ENCODE data around the gene ZNF236. TPM values are rescaled to one million over a fixed set of nuclear protein-coding genes. Genes with fewer than 3 reads are reported as not detected.
A peak's percentile ranks its signal among the peaks of the same experiment; 100 is the strongest.

ZNF236 gene
- total and polyA plus RNA-seq, 5 donors from 2014 or later = 5.5 to 26.1 (median 8.1) TPM

DNA sequence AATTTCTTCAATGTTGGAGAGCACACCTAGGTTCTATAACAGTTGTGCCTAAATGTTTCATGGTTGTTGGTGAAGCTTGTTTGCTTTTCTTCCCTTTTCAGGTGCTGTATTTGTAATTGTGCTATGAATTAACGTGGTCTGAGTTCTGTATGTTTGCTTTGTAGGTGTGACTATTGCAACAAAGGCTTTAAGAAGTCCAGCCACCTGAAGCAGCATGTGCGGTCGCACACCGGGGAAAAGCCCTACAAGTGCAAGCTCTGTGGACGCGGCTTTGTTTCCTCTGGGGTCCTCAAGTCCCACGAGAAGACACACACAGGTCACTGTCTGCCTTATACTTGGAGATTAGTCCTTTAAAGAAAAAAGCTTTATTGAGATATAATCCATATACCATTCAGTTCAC is 91.2 kb downstream of the ZNF236 start:
- DNase-seq (no peak), ATAC-seq (ENCODE audit: low read depth in 2 of 2) (no peak)
- Mint-ChIP-seq H3K4me3 (no peak overlapping the region), H3K4me1 (no peaks in the 10 kb centered on the region), H3K36me3 (peaks cover 55% of the 10 kb centered on the region), H3K9me3 (no peaks in the 10 kb centered on the region), H3K27ac (no peak overlapping the region), H3K27me3 (no peaks in the 10 kb centered on the region)
- Histone ChIP-seq H3K36me3 (ENCODE audit: control insufficient read depth, insufficient read depth, low read length) (peaks cover 94% of the 10 kb centered on the region), H3K9me3 (ENCODE audit: control insufficient read depth in 2 of 2, low read length in 2 of 2) (no peaks in the 10 kb centered on the region), H3K27me3 (ENCODE audit: control insufficient read depth, insufficient read depth, low read length) (no peaks in the 10 kb centered on the region), H3K4me3 (ENCODE audit: low read depth, low read length) (no peak overlapping the region), H3K4me1 (ENCODE audit: control insufficient read depth, insufficient read depth, low read length, poor library complexity, severe bottlenecking) (no peaks in the 10 kb centered on the region), H3K27ac (ENCODE audit: insufficient read depth, low read length, poor library complexity, severe bottlenecking) (no peak overlapping the region)

DNA sequence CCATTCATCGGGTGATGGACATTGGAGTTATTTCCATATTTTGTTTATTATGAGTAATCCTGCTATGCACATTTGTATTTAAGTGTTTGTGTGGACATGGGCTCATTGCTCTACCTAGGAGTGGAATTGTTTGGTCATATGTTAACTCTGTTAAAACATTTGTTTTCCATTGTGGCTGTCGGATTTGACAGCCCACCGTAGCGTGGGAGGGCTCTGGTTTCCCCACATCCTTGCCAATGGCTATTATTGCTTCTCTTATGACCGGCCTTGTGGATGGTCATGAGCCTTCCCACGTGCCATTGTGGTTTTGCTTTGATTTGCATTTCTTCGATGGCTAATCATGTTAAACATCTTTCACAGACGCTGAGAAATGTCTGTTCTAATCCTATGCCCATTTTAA is 92.0 kb downstream of the ZNF236 start:
- Mint-ChIP-seq H3K27me3 (no peaks in the 10 kb centered on the region), H3K4me3 (no peak overlapping the region), H3K9me3 (no peaks in the 10 kb centered on the region), H3K36me3 (peaks cover 55% of the 10 kb centered on the region), H3K4me1 (no peaks in the 10 kb centered on the region), H3K27ac (no peak overlapping the region)
- DNase-seq (no peak), ATAC-seq (ENCODE audit: low read depth in 2 of 2) (no peak)
- Histone ChIP-seq H3K4me3 (ENCODE audit: low read depth, low read length) (no peak overlapping the region), H3K36me3 (ENCODE audit: control insufficient read depth, insufficient read depth, low read length) (peaks cover 93% of the 10 kb centered on the region), H3K4me1 (ENCODE audit: control insufficient read depth, insufficient read depth, low read length, poor library complexity, severe bottlenecking) (no peaks in the 10 kb centered on the region), H3K9me3 (ENCODE audit: control insufficient read depth in 2 of 2, low read length in 2 of 2) (no peaks in the 10 kb centered on the region), H3K27ac (ENCODE audit: insufficient read depth, low read length, poor library complexity, severe bottlenecking) (no peak overlapping the region), H3K27me3 (ENCODE audit: control insufficient read depth, insufficient read depth, low read length) (no peaks in the 10 kb centered on the region)

DNA sequence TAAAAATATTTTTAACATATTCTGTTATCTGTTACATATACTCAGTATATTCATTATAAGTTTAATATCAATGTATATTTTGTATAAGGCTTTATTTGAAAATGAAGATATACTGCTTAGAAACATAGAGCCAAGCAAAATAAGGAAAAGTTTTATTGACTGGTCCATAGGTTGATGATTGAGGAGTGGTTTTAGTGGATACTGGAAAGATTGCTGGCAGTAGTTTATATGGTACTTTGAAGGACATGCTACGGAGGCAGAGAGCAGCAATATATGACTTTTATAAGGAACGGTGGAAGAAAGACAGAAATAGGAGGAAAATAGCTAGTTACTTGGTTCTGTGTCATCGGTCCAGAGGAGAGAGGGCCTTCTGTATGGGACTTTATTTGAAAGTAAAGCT is 92.4 kb downstream of the ZNF236 start:
- Histone ChIP-seq H3K36me3 (ENCODE audit: control insufficient read depth, insufficient read depth, low read length) (peaks cover 93% of the 10 kb centered on the region), H3K27ac (ENCODE audit: insufficient read depth, low read length, poor library complexity, severe bottlenecking) (no peak overlapping the region)

DNA sequence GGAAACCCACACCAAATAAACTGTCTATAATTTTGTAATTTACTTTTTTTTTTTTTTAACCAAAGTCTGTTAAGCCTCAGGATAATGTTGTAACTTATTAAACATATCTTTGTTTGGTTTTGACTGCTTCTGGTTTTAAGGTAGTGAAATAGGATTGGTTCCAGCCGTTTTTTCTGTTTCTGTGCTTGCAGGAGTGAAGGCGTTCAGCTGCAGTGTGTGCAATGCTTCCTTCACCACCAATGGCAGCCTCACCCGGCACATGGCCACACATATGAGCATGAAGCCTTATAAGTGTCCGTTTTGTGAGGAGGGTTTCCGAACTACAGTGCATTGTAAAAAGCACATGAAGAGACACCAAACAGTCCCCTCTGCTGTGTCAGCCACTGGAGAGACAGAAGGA is 93.1 kb downstream of the ZNF236 start:
- Histone ChIP-seq H3K4me3 (ENCODE audit: low read depth, low read length) (no peak overlapping the region), H3K36me3 (ENCODE audit: control insufficient read depth, insufficient read depth, low read length) (peaks cover 91% of the 10 kb centered on the region), H3K9me3 (ENCODE audit: control insufficient read depth in 2 of 2, low read length in 2 of 2) (no peaks in the 10 kb centered on the region), H3K4me1 (ENCODE audit: control insufficient read depth, insufficient read depth, low read length, poor library complexity, severe bottlenecking) (no peaks in the 10 kb centered on the region), H3K27me3 (ENCODE audit: control insufficient read depth, insufficient read depth, low read length) (no peaks in the 10 kb centered on the region), H3K27ac (ENCODE audit: insufficient read depth, low read length, poor library complexity, severe bottlenecking) (no peak overlapping the region)
- no peak for ATAC-seq (ENCODE audit: low read depth in 2 of 2)
- Mint-ChIP-seq H3K4me1 (peaks cover 0 to under 1% (median under 1%) of the 10 kb centered on the region in 4 donors), H3K9me3 (no peaks in the 10 kb centered on the region), H3K4me3 (no peak overlapping the region), H3K36me3 (peaks cover 56% of the 10 kb centered on the region), H3K27ac (no peak overlapping the region), H3K27me3 (no peaks in the 10 kb centered on the region)
- no peak for DNase-seq

More for the DNA sequence above, 92.4 kb downstream of the ZNF236 start:
- Histone ChIP-seq H3K4me3 (ENCODE audit: low read depth, low read length) (no peak overlapping the region), H3K27me3 (ENCODE audit: control insufficient read depth, insufficient read depth, low read length) (no peaks in the 10 kb centered on the region), H3K4me1 (ENCODE audit: control insufficient read depth, insufficient read depth, low read length, poor library complexity, severe bottlenecking) (no peaks in the 10 kb centered on the region), H3K9me3 (ENCODE audit: control insufficient read depth in 2 of 2, low read length in 2 of 2) (no peaks in the 10 kb centered on the region)
- Mint-ChIP-seq H3K27ac (no peak overlapping the region), H3K36me3 (peaks cover 55% of the 10 kb centered on the region), H3K9me3 (no peaks in the 10 kb centered on the region), H3K4me3 (no peak overlapping the region), H3K27me3 (no peaks in the 10 kb centered on the region), H3K4me1 (no peaks in the 10 kb centered on the region)
- ATAC-seq (ENCODE audit: low read depth in 2 of 2) (no peak), DNase-seq (no peak)

DNA sequence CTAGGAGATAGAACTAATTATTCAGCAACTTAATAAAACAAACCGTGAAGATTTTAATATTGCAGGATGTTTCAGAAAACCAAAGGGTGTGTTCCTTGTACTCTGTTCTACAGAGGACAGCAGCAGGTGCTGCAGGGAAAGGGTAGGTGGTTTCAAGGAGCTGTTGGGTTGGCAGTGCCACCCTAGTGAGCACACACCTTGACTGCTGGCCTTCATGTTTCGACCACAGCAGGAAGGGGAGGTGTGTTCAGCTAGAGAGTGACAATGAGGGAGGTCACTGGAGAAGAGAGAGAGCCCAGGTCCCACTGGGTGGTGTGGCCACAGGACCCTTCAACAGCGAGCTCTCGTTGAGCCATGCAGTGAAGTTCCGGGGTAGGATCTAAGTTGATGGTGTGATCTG is 98.6 kb downstream of the ZNF236 start:
- no peak overlapping the region for H3K4me3 ChIP-seq (ENCODE audit: low read depth, low read length)
- no peaks in the 10 kb centered on the region for H3K9me3 Mint-ChIP-seq
- H3K4me3 Mint-ChIP-seq = no peak overlapping the region
- no peaks in the 10 kb centered on the region for H3K4me1 ChIP-seq (ENCODE audit: control insufficient read depth, insufficient read depth, low read length, poor library complexity, severe bottlenecking)
- no peaks in the 10 kb centered on the region for H3K27me3 Mint-ChIP-seq
- peaks cover 62% of the 10 kb centered on the region for H3K36me3 Mint-ChIP-seq
- peak overlapping the region in 2 of 3 donors; percentile 76 to 79 for H3K27ac Mint-ChIP-seq
- H3K36me3 ChIP-seq (ENCODE audit: control insufficient read depth, insufficient read depth, low read length) = peaks cover 75% of the 10 kb centered on the region
- no peak overlapping the region for H3K27ac ChIP-seq (ENCODE audit: insufficient read depth, low read length, poor library complexity, severe bottlenecking)
- peaks cover 0 to 18% (median 13%) of the 10 kb centered on the region in 4 donors for H3K4me1 Mint-ChIP-seq
- H3K27me3 ChIP-seq (ENCODE audit: control insufficient read depth, insufficient read depth, low read length) = no peaks in the 10 kb centered on the region
- DNase-seq (no peak), ATAC-seq (ENCODE audit: low read depth in 2 of 2) (no peak)
- no peaks in the 10 kb centered on the region for H3K9me3 ChIP-seq (ENCODE audit: control insufficient read depth in 2 of 2, low read length in 2 of 2)

DNA sequence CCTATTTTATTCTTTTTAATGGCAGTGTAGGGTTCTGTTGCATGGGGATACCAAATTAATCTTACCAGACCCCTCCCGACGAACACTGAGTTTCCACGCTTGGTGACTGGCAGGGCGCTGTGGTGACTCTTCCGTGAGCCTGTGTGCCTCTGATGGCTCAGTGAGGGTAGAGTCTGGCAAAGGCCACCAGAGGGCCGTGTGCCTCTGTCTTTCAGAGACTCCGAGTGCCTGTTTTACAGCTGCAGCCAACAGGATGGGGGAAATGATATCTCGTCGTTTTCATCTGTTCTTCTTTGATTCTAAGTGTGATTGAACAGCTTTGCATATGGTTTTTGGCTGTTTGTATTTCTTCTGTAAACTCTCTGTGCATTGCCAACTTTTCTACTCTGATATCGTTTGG is 99.8 kb downstream of the ZNF236 start:
- Histone ChIP-seq H3K27me3 (ENCODE audit: control insufficient read depth, insufficient read depth, low read length) (no peaks in the 10 kb centered on the region), H3K4me1 (ENCODE audit: control insufficient read depth, insufficient read depth, low read length, poor library complexity, severe bottlenecking) (no peaks in the 10 kb centered on the region), H3K27ac (ENCODE audit: insufficient read depth, low read length, poor library complexity, severe bottlenecking) (no peak overlapping the region), H3K36me3 (ENCODE audit: control insufficient read depth, insufficient read depth, low read length) (peaks cover 69% of the 10 kb centered on the region), H3K9me3 (ENCODE audit: control insufficient read depth in 2 of 2, low read length in 2 of 2) (no peaks in the 10 kb centered on the region), H3K4me3 (ENCODE audit: low read depth, low read length) (no peak overlapping the region)
- Mint-ChIP-seq H3K4me3 (peak overlapping the region in 1 of 4 donors; percentile 15), H3K36me3 (peaks cover 62% of the 10 kb centered on the region), H3K4me1 (peaks cover 0 to 18% (median 13%) of the 10 kb centered on the region in 4 donors), H3K27me3 (no peaks in the 10 kb centered on the region), H3K9me3 (no peaks in the 10 kb centered on the region), H3K27ac (peak overlapping the region in 2 of 3 donors; percentile 15 to 48)
- ATAC-seq (ENCODE audit: low read depth in 2 of 2) = peak; percentile 94 to 96
- peak; percentile 10 to 76 (median 49) for DNase-seq

DNA sequence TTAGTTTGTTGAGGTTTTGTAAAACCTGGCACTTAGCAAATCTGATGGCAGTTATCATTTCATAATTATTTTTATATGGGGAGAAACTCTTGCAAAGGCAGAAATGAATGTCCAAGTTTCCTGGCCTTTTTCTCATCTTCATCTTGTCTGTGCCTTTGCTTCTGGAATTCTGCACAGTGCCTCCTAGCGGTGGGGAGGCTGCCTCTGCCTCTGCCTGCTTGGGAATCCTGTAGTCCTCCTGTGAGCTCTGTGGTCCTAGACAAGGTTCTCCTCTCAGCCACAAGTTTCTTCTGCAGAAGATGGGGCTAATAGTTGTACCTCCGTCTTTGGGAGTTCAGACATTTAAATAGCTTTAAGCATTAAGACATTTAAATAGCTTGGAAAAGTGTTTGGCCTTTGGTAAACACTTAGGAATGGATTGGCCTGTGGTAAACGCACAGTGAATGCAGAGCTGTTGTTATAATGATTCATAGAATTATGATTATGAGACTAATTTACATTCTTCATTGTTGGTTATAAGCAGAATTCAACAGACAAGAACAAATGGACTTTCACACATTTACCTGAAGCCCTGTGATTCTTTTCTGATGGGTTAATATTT is 101.2 kb downstream of the ZNF236 start:
- Histone ChIP-seq H3K9me3 (ENCODE audit: control insufficient read depth in 2 of 2, low read length in 2 of 2) (no peaks in the 10 kb centered on the region), H3K27ac (ENCODE audit: insufficient read depth, low read length, poor library complexity, severe bottlenecking) (no peak overlapping the region), H3K36me3 (ENCODE audit: control insufficient read depth, insufficient read depth, low read length) (peaks cover 68% of the 10 kb centered on the region), H3K27me3 (ENCODE audit: control insufficient read depth, insufficient read depth, low read length) (no peaks in the 10 kb centered on the region), H3K4me3 (ENCODE audit: low read depth, low read length) (no peak overlapping the region), H3K4me1 (ENCODE audit: control insufficient read depth, insufficient read depth, low read length, poor library complexity, severe bottlenecking) (no peaks in the 10 kb centered on the region)
- H3K9me3 Mint-ChIP-seq = no peaks in the 10 kb centered on the region
- no peak overlapping the region for H3K4me3 Mint-ChIP-seq
- H3K36me3 Mint-ChIP-seq = peaks cover 65% of the 10 kb centered on the region
- no peaks in the 10 kb centered on the region for H3K27me3 Mint-ChIP-seq
- peak overlapping the region in 1 of 3 donors; percentile 52 for H3K27ac Mint-ChIP-seq
- no peak for ATAC-seq (ENCODE audit: low read depth in 2 of 2)
- peaks cover 0 to 18% (median 13%) of the 10 kb centered on the region in 4 donors for H3K4me1 Mint-ChIP-seq
- no peak for DNase-seq

DNA sequence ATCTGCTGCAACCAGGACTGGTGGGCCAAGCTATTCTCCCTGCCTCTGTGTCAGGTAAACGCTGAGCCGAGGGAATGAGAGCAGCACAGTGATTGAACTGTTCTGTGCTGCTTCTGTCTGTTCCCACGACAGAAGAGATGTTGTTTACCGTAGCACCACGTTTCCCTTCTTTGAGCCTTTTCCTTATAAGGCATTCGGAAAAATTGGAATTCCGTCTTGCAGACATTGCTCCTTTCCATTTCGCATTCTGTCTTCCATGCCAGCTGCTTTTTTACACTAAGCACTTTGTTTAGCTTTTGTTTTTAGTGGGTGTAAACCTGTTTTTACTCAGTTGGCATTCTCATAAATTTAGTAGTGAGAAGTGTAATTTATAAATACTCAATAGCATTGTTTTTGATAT is 103.1 kb downstream of the ZNF236 start:
- peaks cover 65% of the 10 kb centered on the region for H3K36me3 Mint-ChIP-seq
- DNase-seq (no peak), ATAC-seq (ENCODE audit: low read depth in 2 of 2) (no peak)
- no peaks in the 10 kb centered on the region for H3K9me3 ChIP-seq (ENCODE audit: control insufficient read depth in 2 of 2, low read length in 2 of 2)
- H3K4me1 Mint-ChIP-seq = peaks cover 0 to 18% (median 12%) of the 10 kb centered on the region in 4 donors
- no peak overlapping the region for H3K27ac ChIP-seq (ENCODE audit: insufficient read depth, low read length, poor library complexity, severe bottlenecking)
- no peak overlapping the region for H3K4me3 ChIP-seq (ENCODE audit: low read depth, low read length)
- H3K36me3 ChIP-seq (ENCODE audit: control insufficient read depth, insufficient read depth, low read length) = peaks cover 69% of the 10 kb centered on the region
- H3K27me3 ChIP-seq (ENCODE audit: control insufficient read depth, insufficient read depth, low read length) = no peaks in the 10 kb centered on the region
- no peaks in the 10 kb centered on the region for H3K27me3 Mint-ChIP-seq
- H3K4me1 ChIP-seq (ENCODE audit: control insufficient read depth, insufficient read depth, low read length, poor library complexity, severe bottlenecking) = no peaks in the 10 kb centered on the region
- H3K9me3 Mint-ChIP-seq = no peaks in the 10 kb centered on the region
- H3K4me3 Mint-ChIP-seq = no peak overlapping the region
- H3K27ac Mint-ChIP-seq = peak overlapping the region in 2 of 3 donors; percentile 8 to 36

Measured in CD4-positive, CD25-positive, alpha-beta regulatory T cell (primary cell).